ENCODE measurements around the gene KRT85.
A peak's percentile ranks its signal among the peaks of the same experiment; 100 is the strongest.

KRT85 gene

GRCh38 chr12:52364901-52365489 lies 2.3 kb downstream of the KRT85 start:
- DNase-seq = no peak

GRCh38 chr12:52364061-52364460 lies 3.2 kb downstream of the KRT85 start:
- DNase-seq = no peak

GRCh38 chr12:52363111-52363679 lies 4.1 kb downstream of the KRT85 start:
- no peak for DNase-seq

- DNase-seq = no peak
These were observed 5.1 kb downstream of the KRT85 start for GRCh38 chr12:52362118-52362726.

- DNase-seq = no peak
These were observed 5.7 kb downstream of the KRT85 start for GRCh38 chr12:52361553-52361952.

- DNase-seq = no peak
These were observed 6.5 kb downstream of the KRT85 start for GRCh38 chr12:52360663-52361271.

- no peak for DNase-seq
These were observed 7.1 kb downstream of the KRT85 start for GRCh38 chr12:52360106-52360662.

GRCh38 chr12:52359621-52360061 lies 7.6 kb downstream of the KRT85 start:
- DNase-seq = no peak

- DNase-seq = no peak
These were observed 8.5 kb downstream of the KRT85 start for GRCh38 chr12:52358575-52359350.

- DNase-seq = no peak
These were observed 10.3 kb downstream of the KRT85 start for GRCh38 chr12:52356762-52357580.

- DNase-seq = no peak
These were observed 11.1 kb downstream of the KRT85 start for GRCh38 chr12:52356031-52356761.

- DNase-seq = peak; percentile 32
These were observed 12.1 kb downstream of the KRT85 start for GRCh38 chr12:52355176-52355575.

GRCh38 chr12:52354200-52354599 lies 13.1 kb downstream of the KRT85 start:
- DNase-seq = peak; percentile 36

GRCh38 chr12:52353766-52354165 lies 13.5 kb downstream of the KRT85 start:
- no peak for DNase-seq

GRCh38 chr12:52352951-52353350 lies 14.3 kb downstream of the KRT85 start:
- DNase-seq = no peak

- DNase-seq = no peak
These were observed 15.9 kb downstream of the KRT85 start for GRCh38 chr12:52351196-52352059.

- DNase-seq = no peak
These were observed 16.5 kb downstream of the KRT85 start for GRCh38 chr12:52350786-52351185.

GRCh38 chr12:52350021-52350620 lies 17.2 kb downstream of the KRT85 start:
- no peak for DNase-seq

GRCh38 chr12:52349196-52349595 lies 18.1 kb downstream of the KRT85 start:
- no peak for DNase-seq
